ENCODE data around the gene OXNAD1.

- TF ChIP-seq CTCF (IDR thresholded peaks at IDR 0.05; ENCODE audit: low read length) (no peak), EZH2 (optimal IDR thresholded peaks at IDR 0.05; ENCODE audit: low read depth, low read length) (no peak)
Measured at GRCh38 chr3:16323737-16324136, 58.7 kb downstream of the OXNAD1 start.

Measured in MM.1S (cell line).